ENCODE results near the gene GNG7. TPM values are rescaled to one million over a fixed set of nuclear protein-coding genes. Genes with fewer than 3 reads are reported as not detected.
"Not testable (repeated sequence)": the region's sequence is repeated elsewhere in the genome, so short reads cannot be mapped to it uniquely, and the experiment has no call there.

Gene GNG7
- total RNA-seq, 1 experiment from 2014 or later, result 0.87 TPM

DNA sequence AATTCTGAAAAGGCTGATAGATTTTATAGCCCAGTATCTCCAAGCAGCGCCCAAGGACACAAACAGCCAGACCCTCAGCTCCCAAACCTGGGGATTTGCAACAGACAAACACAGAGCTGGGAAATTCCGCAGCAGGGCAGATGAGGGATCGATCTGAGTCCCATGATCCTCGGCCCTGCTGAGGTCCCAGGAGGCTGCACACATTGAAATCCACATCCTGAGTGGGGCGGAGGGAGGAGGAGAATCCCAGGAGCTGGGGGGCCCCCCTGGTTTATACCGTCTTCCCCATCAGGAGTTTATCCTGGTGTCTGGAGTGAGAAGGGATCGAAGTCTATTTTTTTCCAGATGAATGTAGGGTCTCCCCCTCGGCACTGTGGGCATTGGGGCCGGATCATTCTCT is 49.3 kb downstream of the GNG7 start:
- TF ChIP-seq, protein P1, sequence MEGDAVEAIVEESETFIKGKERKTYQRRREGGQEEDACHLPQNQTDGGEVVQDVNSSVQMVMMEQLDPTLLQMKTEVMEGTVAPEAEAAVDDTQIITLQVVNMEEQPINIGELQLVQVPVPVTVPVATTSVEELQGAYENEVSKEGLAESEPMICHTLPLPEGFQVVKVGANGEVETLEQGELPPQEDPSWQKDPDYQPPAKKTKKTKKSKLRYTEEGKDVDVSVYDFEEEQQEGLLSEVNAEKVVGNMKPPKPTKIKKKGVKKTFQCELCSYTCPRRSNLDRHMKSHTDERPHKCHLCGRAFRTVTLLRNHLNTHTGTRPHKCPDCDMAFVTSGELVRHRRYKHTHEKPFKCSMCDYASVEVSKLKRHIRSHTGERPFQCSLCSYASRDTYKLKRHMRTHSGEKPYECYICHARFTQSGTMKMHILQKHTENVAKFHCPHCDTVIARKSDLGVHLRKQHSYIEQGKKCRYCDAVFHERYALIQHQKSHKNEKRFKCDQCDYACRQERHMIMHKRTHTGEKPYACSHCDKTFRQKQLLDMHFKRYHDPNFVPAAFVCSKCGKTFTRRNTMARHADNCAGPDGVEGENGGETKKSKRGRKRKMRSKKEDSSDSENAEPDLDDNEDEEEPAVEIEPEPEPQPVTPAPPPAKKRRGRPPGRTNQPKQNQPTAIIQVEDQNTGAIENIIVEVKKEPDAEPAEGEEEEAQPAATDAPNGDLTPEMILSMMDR (IDR thresholded peaks at IDR 0.05; ENCODE audit: unreplicated experiment), result no peak
- Mint-ChIP-seq H3K4me3 (ENCODE audit: low read depth, unreplicated experiment) (no peak overlapping the region), H3K36me3 (ENCODE audit: insufficient read depth, unreplicated experiment) (no peaks in the 10 kb centered on the region), H3K4me1 (ENCODE audit: low read depth, unreplicated experiment) (peaks cover 7% of the 10 kb centered on the region), H3K27ac (ENCODE audit: unreplicated experiment) (no peak overlapping the region), H3K9me3 (ENCODE audit: low read depth, unreplicated experiment) (no peaks in the 10 kb centered on the region), H3K27me3 (ENCODE audit: unreplicated experiment) (peaks cover 37% of the 10 kb centered on the region)
- CTCF ChIA-PET, result interaction anchor here (0.5 to 0.6 kb wide), 2 partner anchors 76 to 146 kb away, joined by 3 read pairs; no protein-coding TSS in a partner anchor
- intact Hi-C loops (cut with micrococcal nuclease; ENCODE audit: unreplicated experiment), result no loop called here
- no TSS peak for BruUV-seq (replicated peaks)
- DNase-seq, result no peak

DNA sequence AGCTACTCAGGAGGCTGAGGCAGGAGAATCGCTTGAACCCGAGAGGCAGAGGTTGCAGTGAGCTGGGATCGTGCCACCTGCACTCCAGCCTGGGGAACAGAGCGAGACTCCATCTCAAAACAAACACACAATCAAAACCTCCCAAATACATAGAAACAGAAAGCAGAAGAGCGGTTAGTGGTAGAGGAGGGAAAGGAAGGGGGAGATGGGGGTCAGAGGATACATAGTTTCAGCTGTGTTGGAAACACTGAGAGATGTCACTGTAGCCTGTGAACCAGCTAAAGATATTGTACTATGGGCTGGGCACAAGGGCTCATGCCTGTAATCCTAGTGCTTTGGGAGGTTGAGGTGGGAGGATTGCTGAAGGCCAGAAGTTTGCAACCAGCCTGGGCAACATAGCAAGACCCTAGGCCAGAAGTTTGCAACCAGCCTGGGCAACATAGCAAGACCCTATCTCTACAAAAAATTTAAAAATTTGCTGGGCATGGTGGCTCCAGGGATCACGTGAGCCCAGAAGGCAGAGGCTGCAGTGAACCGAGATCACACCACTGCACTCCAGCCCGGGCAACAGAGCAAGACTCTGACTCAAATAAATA is 49.9 kb downstream of the GNG7 start:
- no peaks in the 10 kb centered on the region for H3K36me3 Mint-ChIP-seq (ENCODE audit: insufficient read depth, unreplicated experiment)
- TF ChIP-seq, protein P1 (IDR thresholded peaks at IDR 0.05; ENCODE audit: unreplicated experiment), result no peak
- CTCF ChIA-PET, result no interaction called here

DNA sequence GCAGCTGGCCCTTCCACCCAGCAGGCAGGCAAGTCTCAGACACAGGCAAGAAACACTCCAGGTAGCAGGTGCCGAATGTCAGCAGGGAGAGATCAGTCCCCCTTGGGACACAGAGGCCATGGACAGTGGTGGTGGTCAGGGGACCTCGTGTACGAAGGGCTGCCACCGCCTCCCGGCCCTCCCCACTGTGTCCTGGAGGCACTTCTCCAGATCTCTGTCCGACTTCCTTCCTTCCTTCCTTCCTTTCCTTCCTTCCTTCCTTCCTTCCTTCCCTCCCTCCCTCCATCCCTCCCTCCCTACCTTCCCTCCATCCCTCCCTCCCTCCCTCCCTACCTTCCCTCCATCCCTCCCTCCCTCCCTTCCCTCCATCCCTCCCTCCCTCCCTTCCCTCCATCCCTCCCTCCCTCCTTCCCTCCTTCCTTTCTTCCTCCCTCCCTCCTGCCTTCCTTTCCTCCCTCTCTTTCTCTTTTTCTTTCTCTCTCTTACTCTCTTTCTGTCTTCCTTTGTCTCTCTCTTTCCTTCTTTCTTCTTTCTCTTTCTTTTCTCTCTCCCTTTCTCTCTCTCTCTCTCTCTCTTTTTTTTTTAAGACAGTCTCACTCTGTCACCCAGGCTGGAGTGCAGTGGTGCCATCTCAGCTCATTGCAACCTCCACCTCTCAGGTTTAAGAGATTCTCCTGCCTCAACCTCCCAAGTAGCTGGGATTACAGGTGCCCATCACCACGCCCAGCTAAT is 51.3 kb downstream of the GNG7 start:
- H3K4me1 Mint-ChIP-seq (ENCODE audit: low read depth, unreplicated experiment); H3K27ac Mint-ChIP-seq (ENCODE audit: unreplicated experiment); H3K36me3 Mint-ChIP-seq (ENCODE audit: insufficient read depth, unreplicated experiment); BruUV-seq (replicated peaks); H3K9me3 Mint-ChIP-seq (ENCODE audit: low read depth, unreplicated experiment); intact Hi-C loops (cut with micrococcal nuclease; ENCODE audit: unreplicated experiment); H3K4me3 Mint-ChIP-seq (ENCODE audit: low read depth, unreplicated experiment); DNase-seq: not testable (repeated sequence)
- CTCF ChIA-PET, result interaction anchor here (0.6 to 0.7 kb wide), 2 partner anchors 30 to 654 kb away, joined by 4 read pairs; no protein-coding TSS in a partner anchor
- peaks cover 33% of the 10 kb centered on the region for H3K27me3 Mint-ChIP-seq (ENCODE audit: unreplicated experiment)

More for the DNA sequence above, 49.9 kb downstream of the GNG7 start:
- H3K4me3 Mint-ChIP-seq (ENCODE audit: low read depth, unreplicated experiment), result no peak overlapping the region
- no TSS peak for BruUV-seq (replicated peaks)
- H3K27ac Mint-ChIP-seq (ENCODE audit: unreplicated experiment), result no peak overlapping the region
- peaks cover 7% of the 10 kb centered on the region for H3K4me1 Mint-ChIP-seq (ENCODE audit: low read depth, unreplicated experiment)
- no peak for DNase-seq
- intact Hi-C loops (cut with micrococcal nuclease; ENCODE audit: unreplicated experiment), result no loop called here
- H3K27me3 Mint-ChIP-seq (ENCODE audit: unreplicated experiment), result peaks cover 32% of the 10 kb centered on the region
- H3K9me3 Mint-ChIP-seq (ENCODE audit: low read depth, unreplicated experiment), result no peaks in the 10 kb centered on the region

DNA sequence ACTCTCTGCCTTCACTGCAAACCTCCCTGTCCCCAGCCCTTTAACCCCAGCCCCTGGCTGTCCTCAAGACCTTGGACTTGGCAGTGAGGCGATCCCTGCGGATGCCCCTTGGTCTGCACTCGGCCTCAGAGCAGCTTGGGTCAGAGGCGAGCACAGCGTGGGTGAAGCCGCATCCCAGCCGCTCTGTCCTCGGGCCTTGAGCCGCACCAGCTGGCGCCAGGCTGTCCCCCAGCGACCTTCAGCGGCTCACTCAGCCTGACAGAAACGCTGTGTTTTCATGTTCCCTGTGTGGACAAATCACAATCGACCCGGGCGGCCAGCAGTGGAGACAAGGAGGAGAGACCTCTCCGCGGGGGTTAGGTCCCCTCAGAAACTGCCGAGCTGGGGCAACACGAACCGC is 52.0 kb downstream of the GNG7 start:
- H3K4me3 Mint-ChIP-seq (ENCODE audit: low read depth, unreplicated experiment), result no peak overlapping the region
- TF ChIP-seq, protein P1 (IDR thresholded peaks at IDR 0.05; ENCODE audit: unreplicated experiment), result no peak
- CTCF ChIA-PET, result no interaction called here
- DNase-seq, result no peak
- H3K27ac Mint-ChIP-seq (ENCODE audit: unreplicated experiment), result no peak overlapping the region
- H3K36me3 Mint-ChIP-seq (ENCODE audit: insufficient read depth, unreplicated experiment), result no peaks in the 10 kb centered on the region
- BruUV-seq (replicated peaks), result no TSS peak
- intact Hi-C loops (cut with micrococcal nuclease; ENCODE audit: unreplicated experiment), result no loop called here
- H3K27me3 Mint-ChIP-seq (ENCODE audit: unreplicated experiment), result peaks cover 39% of the 10 kb centered on the region
- H3K9me3 Mint-ChIP-seq (ENCODE audit: low read depth, unreplicated experiment), result no peaks in the 10 kb centered on the region
- peaks cover 7% of the 10 kb centered on the region for H3K4me1 Mint-ChIP-seq (ENCODE audit: low read depth, unreplicated experiment)

Measured in Calu3 (cell line).